Body of pancreas (tissue), 4 donors: ENCODE data around the gene GABRG3.

Source experiments
- CTCF ChIP-seq, 7 experiments: fragments of 450-650 bp in 4 of 7; fragments of 200-600 bp in 3 of 7; sonication (generic) in 3 of 7; IDR thresholded peaks; one replicate each; pipeline ENCODE4 v1.5.1; 2016 to 2019; ENCODE audit warnings: antibody characterized with exemption in 7 of 7
- POLR2A ChIP-seq, 3 donors: fragments of 450-650 bp; IDR thresholded peaks; one replicate each; pipeline ENCODE4 v1.6.1; 2016; ENCODE audit warnings: antibody characterized with exemption in 3 of 3, mild to moderate bottlenecking in 2 of 3

GRCh38 chr15:27495963-27496459 lies 525.0 kb downstream of the GABRG3 start:
- TF ChIP-seq CTCF (IDR thresholded peaks at IDR 0.05) (no peak), POLR2A (IDR thresholded peaks at IDR 0.05) (no peak)
